ENCODE data around the gene ARHGEF38.

- TF ChIP-seq GATA3 (IDR thresholded peaks at IDR 0.05; ENCODE audit: low read depth, low read length) = no peak
- no peak for TF ChIP-seq GATA2 (IDR thresholded peaks at IDR 0.05; ENCODE audit: low read depth, low read length)
Measured at GRCh38 chr4:105520819-105521790, 31.3 kb upstream of the ARHGEF38 start.

Data from SH-SY5Y (cell line).